NCI-H1436 treated with DMSO at 0.1 percent for 48 hours (cell line): ENCODE measurements around the gene NOC2L.

Source experiments
- DNase-seq: peaks from one replicate; lab custom pipeline; 2025; lab: John Stamatoyannopoulos, UW

The NOC2L gene

GRCh38 chr1:942864-943533 is 16.1 kb downstream of the NOC2L start:
- DNase-seq = no peak

DNA sequence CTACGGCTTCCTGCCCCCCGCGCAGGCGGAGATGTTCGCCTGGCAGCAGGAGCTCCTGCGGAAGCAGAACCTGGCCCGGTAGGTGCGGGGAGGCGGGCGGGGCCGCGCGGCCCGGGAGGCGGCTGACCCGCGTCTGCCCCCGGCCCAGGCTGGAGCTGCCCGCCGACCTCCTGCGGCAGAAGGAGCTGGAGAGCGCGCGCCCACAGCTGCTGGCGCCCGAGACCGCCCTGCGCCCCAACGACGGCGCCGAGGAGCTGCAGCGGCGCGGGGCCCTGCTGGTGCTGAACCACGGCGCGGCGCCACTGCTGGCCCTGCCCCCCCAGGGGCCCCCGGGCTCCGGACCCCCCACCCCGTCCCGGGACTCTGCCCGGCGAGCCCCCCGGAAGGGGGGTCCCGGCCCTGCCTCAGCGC is 16.6 kb downstream of the NOC2L start:
- no peak for DNase-seq

DNA sequence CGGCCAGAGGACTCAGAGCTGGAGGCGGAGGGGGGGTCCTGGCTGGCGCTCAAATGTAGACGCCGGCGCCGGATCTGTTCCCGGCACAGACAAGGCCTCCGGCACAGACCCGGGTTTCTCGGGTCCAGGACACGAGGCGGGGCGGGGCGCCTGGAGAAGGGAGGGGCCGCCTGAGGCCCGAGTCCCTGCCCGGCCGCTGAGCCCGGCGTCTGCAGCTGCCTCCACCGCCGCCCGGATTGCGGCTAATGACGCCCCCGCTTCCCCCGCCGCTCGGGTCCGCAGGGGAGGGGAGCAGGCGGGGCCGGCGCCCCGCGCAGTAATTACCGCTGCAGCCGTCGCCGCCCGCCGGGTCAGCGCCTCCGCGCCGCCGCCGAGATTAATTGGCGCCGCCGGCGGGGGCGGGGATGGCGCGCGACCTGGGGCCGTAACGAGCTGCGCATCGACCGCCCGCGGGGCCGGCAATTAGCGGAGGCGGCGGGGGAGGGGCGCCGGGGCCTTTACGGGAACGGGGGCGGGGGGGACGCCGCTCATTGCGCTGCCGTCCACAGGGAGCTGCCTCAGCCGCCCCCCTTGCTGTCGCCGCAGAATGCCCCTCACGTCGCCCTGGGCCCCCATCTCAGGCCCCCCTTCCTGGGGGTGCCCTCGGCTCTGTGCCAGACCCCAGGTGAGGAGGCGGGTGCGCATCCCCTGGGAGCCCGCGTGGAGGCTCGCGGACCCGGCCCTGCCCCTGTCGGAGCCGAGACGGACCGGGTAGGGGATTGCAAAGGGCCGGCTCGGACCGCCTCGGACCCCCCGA is 17.3 kb downstream of the NOC2L start:
- no peak for DNase-seq

DNA sequence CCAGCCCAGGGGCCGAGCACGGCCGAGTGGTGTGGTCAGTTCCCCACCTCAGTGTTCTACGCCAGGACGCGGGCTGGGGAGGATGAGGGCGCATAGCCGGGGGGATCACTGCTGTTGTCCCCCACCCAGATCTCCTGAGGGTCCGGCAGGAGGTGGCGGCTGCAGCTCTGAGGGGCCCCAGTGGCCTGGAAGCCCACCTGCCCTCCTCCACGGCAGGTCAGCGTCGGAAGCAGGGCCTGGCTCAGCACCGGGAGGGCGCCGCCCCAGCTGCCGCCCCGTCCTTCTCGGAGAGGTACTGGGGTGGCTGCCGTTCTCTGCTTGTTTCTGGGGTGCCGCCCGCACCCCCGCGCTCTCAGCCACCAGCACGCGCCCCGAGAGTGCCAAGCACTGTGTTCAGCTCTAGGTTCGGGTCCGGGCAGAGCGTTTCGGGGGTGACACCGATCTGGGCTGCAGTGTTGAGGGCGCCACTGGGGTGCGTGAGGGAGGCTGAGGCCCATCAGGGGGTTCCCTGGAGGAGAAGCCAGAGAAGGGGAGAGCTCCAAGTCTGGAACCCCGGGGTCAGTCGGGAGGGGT is 18.0 kb downstream of the NOC2L start:
- no peak for DNase-seq

DNA sequence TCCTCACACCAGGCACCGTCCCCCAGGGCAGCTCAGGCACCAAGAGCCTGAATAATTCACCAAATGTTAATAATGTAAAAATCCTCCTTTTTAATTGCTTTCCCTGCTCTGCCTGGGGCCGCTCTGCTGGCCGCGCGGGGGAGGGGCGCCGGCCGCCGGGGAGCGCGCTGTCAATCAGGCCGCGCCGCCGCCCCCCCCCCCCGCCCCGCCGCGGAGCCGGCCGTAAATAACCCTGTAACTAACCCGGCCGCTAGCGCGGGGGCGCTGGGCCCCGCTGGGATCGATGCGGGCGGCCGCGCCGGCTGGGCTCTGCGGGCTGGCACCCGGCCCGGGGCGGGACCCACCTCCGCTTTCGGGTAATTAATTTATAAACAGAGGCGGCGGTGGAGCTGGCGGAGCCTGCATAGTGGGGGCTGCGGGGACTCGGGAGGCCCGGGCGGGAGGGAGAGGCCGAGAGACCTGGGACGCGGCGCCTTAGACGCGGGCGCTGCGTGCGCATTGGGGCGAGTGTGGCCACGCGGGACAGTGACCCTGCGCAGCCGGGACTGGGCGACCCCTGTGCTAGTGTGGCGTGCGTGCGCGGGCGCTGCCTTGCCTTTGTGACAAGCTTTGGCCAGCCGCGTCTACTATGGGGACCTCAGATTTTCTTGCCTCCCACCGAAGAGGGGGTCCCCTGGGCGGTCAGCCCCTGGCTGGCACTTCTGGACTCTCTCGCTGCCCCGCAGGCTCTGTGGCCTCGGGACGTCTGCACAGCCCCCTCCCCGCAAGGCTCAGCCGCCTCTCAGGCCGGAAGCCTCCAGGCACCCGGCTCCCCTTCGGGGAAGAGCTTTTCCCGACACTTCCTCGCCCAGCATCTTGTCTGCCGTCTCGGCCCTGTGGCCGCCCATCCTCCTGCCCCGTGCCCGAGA is 18.7 kb downstream of the NOC2L start:
- no peak for DNase-seq

DNA sequence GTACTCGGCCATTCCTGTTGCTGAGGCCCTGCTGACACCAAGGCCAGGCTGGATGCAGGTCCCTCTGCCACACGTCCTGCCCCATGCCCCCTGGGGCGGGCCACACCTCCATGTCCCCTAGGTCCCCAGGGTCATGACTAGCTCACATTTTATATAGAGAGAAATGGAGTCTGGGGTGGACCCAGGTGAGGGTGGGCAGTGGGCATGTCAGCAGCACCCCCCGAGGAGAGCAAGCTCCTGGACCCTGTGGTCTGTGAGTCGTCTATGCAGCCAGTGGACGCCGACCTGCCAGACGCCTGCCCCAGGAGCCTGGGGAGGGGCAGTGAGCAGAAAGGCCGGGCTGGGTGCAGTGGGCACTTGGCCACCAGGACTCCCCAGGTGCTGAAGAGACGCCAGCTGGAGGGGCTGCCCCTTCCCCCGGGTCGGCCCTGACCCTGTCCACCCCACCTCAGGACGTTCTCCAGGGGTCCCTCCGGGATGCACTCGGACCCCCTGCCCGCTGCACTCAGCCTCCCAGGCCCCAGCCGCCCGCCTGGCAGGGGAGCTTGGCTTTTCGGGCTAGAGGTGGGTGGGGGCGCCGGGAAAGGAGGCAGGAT is 19.4 kb downstream of the NOC2L start:
- DNase-seq = no peak

DNA sequence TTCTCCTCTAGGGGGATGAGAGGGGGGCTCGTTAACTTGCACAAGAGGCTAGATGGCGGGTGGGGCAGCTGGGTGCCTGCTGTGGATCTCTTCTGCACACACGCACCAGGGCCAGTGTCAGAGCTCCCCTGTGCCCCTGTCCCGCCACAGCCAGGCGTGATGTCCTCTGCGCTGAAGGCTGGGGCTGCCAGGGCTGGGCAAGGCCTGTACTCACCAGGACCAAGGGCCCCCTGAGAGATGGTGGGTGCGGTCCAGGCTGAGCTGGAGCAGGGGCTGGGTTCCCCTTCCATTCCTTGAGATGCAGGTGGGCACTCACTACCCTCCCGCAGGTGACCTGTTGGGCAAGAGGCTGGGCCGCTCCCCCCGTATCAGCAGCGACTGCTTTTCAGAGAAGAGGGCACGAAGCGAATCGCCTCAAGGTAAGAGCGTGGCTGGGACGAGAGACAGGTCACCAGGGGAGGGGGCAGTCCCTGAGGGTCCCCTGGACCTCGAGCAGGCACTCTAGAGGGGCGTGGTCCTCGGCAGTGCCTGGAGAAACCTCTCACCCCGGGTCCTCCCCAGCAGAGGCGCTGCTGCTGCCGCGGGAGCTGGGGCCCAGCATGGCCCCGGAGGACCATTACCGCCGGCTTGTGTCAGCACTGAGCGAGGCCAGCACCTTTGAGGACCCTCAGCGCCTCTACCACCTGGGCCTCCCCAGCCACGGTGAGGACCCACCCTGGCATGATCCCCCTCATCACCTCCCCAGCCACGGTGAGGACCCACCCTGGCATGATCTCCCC is 20.2 kb downstream of the NOC2L start:
- DNase-seq = no peak

- DNase-seq = no peak
Measured at GRCh38 chr1:938088-938683, 20.9 kb downstream of the NOC2L start.

DNA sequence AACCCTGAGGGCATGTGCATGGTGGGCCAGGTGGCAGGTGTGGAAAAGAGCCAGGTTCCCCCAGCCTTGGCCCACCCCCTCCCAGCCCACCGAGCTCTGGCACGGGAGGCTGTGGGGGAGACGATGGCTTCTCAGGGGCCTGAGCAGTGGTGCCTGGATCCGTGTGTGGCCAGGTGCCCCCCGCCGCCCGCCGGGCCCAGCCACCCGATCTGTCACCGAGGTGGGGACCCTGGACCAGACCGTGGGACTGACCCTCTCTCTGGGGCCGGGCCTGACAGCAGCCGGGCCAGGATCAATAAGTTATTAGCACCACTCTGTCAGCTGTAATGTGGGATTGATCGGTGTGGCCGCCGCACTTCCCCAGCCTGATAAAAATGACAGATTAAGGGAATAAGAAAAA is 21.5 kb downstream of the NOC2L start:
- DNase-seq = no peak

- DNase-seq = no peak
Measured at GRCh38 chr1:936348-937264, 22.4 kb downstream of the NOC2L start.

DNA sequence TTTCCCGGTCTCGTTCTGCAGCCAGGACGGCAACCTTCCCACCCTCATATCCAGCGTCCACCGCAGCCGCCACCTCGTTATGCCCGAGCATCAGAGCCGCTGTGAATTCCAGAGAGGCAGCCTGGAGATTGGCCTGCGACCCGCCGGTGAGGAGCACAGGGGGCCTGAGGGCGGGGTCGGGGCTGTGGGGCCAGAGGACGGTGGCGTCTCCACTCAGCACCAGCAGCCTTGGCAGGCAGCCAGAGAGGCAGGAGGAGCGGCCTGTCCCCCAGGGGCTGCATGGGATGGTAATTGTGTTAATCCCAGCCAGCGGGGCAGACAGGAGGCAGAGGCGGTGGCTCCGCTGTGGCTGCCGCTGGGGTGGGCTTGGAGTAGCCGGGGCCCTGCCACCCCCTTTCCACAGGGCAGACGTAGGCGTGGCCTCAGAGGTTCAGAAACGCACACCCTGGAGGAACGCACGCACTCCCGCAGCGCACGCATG is 23.3 kb downstream of the NOC2L start:
- DNase-seq = no peak

GRCh38 chr1:934991-935750 is 23.9 kb downstream of the NOC2L start:
- no peak for DNase-seq

DNA sequence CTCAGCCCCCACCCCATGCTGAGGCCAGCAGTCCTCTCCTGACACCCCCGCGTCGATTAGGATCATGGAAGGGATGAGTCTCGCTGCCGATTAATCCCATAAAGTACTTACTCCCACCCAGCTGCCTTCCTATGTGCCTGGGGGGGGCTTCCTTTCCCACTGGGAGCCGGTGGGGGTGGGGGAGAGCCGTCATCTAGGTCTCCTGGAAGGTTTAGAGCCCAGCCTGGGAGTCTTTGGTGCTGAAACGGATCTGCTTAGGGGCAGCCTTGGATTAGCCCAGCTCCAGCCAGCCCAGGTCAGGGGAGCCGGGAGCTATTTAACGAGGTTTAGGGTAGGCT is 25.5 kb downstream of the NOC2L start:
- DNase-seq = no peak

- DNase-seq = no peak
Measured at GRCh38 chr1:932776-933602, 26.1 kb downstream of the NOC2L start.

- no peak for DNase-seq
Measured at GRCh38 chr1:932173-932510, 26.9 kb downstream of the NOC2L start.

- no peak for DNase-seq
Measured at GRCh38 chr1:931380-932172, 27.5 kb downstream of the NOC2L start.

GRCh38 chr1:930633-931138 is 28.4 kb downstream of the NOC2L start:
- no peak for DNase-seq
